GM12878 (cell line): Measurements from ENCODE around the gene TBX4.

Experiments used
- ATF2 ChIP-seq: IDR thresholded peaks from 2 replicates; pipeline ENCODE4 v1.6.1; 2012; ENCODE audit warnings: low read length, inconsistent platforms
- FOS ChIP-seq: IDR thresholded peaks from 3 replicates; pipeline ENCODE4 v1.6.1; 2011; ENCODE audit warnings: borderline replicate concordance; ENCODE audit not compliant: insufficient read length; ENCODE audit errors: extremely low read depth
- POLR2A ChIP-seq: IDR thresholded peaks from 2 replicates; pipeline ENCODE4 v1.6.1; 2011; ENCODE audit warnings: low read depth, mild to moderate bottlenecking, low read length
- WRNIP1 ChIP-seq: IDR thresholded peaks from 2 replicates; pipeline ENCODE4 v1.6.1; 2011; ENCODE audit warnings: low read depth, low read length, improper control_type of control experiment, borderline replicate concordance
- ZBTB40 ChIP-seq: fragments of 450-650 bp; IDR thresholded peaks from 2 replicates; pipeline ENCODE4 v1.6.1; 2016; ENCODE audit warnings: mild to moderate bottlenecking, moderate library complexity, borderline replicate concordance

GRCh38 chr17:61410141-61411010 lies 41.8 kb upstream of the TBX4 start:
- TF ChIP-seq POLR2A (no peak), ZBTB40 (no peak), WRNIP1 (no peak), FOS (no peak), ATF2 (no peak)
